Fibroblast of lung (primary cell): ENCODE measurements around the gene USF1.

Experiments
- CTCF ChIP-seq, 2 donors: IDR thresholded peaks in 1 of 2; conservative IDR thresholded peaks in 1 of 2; 1 replicate in 1 of 2; 2 replicates in 1 of 2; pipeline ENCODE4 v1.5.1; 2011 to 2012; ENCODE audit warnings: low read length in 2 of 2, control low read depth in 1 of 2, inconsistent platforms in 1 of 2, low read depth in 1 of 2, mild to moderate bottlenecking in 1 of 2
- EZH2 ChIP-seq: IDR thresholded peaks from 2 replicates; pipeline ENCODE4 v1.5.1; 2012; ENCODE audit warnings: low read length, control low read depth, mild to moderate bottlenecking; ENCODE audit errors: missing control alignments

DNA sequence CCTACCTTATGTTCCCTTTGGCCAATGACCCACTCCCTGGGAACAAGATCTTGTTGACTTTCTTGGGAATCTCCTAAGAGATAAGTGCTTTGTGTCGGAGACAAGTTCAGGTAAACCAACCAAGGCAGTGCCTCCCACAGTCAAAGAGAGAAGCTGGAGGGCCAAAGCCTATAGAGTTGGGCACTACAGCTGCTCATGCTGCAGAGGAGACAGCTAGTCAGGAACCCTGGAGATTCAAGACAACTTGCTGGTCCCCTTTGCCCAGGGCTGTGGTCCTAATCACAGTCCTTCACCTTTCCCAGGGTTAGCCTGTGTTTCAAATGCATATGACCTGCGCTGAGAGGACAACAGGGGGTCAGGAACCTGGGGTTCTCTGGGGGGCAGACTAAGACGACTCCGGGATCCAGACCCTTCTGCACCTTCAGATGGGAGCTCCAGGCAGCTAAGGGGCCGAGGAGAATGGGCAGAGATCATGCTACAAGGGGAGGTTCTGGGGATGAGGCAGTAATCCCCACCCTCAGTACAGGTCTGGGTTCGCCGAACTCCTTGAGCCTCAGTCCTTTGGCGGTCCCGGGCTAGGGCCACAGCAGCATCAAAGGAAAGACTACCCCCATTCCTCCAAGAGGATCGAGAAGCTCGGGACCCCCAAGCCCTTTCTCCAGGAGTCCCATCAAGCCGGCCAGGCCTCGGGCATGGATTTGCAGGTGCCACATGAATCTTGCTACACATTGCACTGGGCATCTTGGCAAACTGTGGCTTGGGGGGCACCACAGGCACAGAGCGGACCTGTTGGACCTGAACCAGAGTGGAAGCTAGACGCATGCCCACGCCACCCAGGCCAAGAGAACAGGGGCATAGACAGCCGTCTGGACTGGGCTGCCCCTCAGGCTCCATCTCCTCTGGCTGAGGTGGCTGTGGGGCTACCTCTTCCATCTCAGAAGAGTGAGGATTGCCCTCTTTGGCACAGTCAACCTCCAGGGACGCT is 2.0 kb upstream of the USF1 start:
- TF ChIP-seq EZH2 (no peak), CTCF (conservative IDR thresholded peaks at IDR 0.05 in 1 of 2, IDR thresholded peaks at IDR 0.05 in 1 of 2; ENCODE audit: low read depth in 1 of 2, low read length in 2 of 2) (no peak)
